Upper lobe of left lung (tissue), 6 donors: ENCODE measurements around the gene KIF21B. TPM values are rescaled to one million over a fixed set of nuclear protein-coding genes. Genes with fewer than 3 reads are reported as not detected.
A peak's percentile ranks its signal among the peaks of the same experiment; 100 is the strongest.

Experiments
- ATAC-seq, 2 donors: fragments of 200-7000 bp; cut with Tn5 transposase; one replicate each; pipeline ENCODE4 v1.9.1; 2022; ENCODE audit warnings: mild to moderate bottlenecking in 2 of 2, moderate library complexity in 2 of 2; ENCODE audit not compliant: low FRiP score in 2 of 2
- DNase-seq, 2 donors: peaks; one replicate each; pipeline ENCODE4 v3.0.0-alpha.2; 2019 to 2020
- H3K27ac ChIP-seq, 4 donors: fragments of 200-600 bp; sonication (generic); one replicate each; pipeline ENCODE4 v1.5.1; 2016 to 2019
- H3K27me3 ChIP-seq, 4 donors: fragments of 200-600 bp; sonication (generic); one replicate each; pipeline ENCODE4 v1.5.1; 2017 to 2019
- H3K36me3 ChIP-seq, 4 donors: fragments of 200-600 bp; sonication (generic); one replicate each; pipeline ENCODE4 v1.5.1; 2016 to 2019
- H3K4me1 ChIP-seq, 4 donors: fragments of 200-600 bp; sonication (generic); one replicate each; pipeline ENCODE4 v1.5.1; 2018 to 2019
- H3K4me3 ChIP-seq, 4 donors: fragments of 200-600 bp; sonication (generic); one replicate each; pipeline ENCODE4 v1.5.1; 2017 to 2019; ENCODE audit warnings: mild to moderate bottlenecking in 2 of 4, moderate library complexity in 1 of 4
- H3K9me3 ChIP-seq, 4 donors: fragments of 200-600 bp; sonication (generic); one replicate each; pipeline ENCODE4 v1.5.1; 2018 to 2019
- EP300 ChIP-seq, 4 donors: sonication (generic); formaldehyde crosslinking; IDR thresholded peaks; one replicate each; pipeline ENCODE4 v1.5.1; 2017; ENCODE audit warnings: antibody characterized with exemption in 4 of 4, control low read depth in 2 of 4
- POLR2A ChIP-seq, 4 donors: fragments of 450-650 bp; IDR thresholded peaks; one replicate each; pipeline ENCODE4 v1.5.1; 2016 to 2017; ENCODE audit warnings: antibody characterized with exemption in 4 of 4, mild to moderate bottlenecking in 2 of 4
- POLR2AphosphoS5 ChIP-seq, 2 donors: sonication (generic); formaldehyde crosslinking; IDR thresholded peaks; one replicate each; pipeline ENCODE4 v1.5.1; 2017; ENCODE audit warnings: antibody characterized with exemption in 2 of 2
- WGBS, 2 donors: methylation state at CpG; one replicate each; pipeline ENCODE4 v1.1.5; 2017 to 2018; 5-methylcytosine and 5-hydroxymethylcytosine counted together
- total RNA-seq, 6 donors: library from RNA; depleted of rRNA in 4 of 6; stranded (reverse); fragments of >200 nt in 4 of 6; gene quantifications; one replicate each; pipeline versions ENCODE4 v1.1.0 to v1.2.1, GENCODE V29; 2016 to 2021
- TF ChIP-seq, protein P1 (sequence below), 6 experiments: fragments of 450-650 bp in 4 of 6; fragments of 200-600 bp in 2 of 6; sonication (generic) in 2 of 6; IDR thresholded peaks; one replicate each; pipeline ENCODE4 v1.5.1; 2016 to 2019; ENCODE audit warnings: antibody characterized with exemption in 6 of 6
- donor health status: DM: no; HTN: no; CAD: no; lungs with moderate emphysema.
- donor health status: DM: no; HTN: yes; CAD: no; lungs with severe emphysema.

Gene KIF21B
- total RNA-seq, 6 donors from 2014 or later, result 3.6 to 18.9 (median 6.1) TPM

- Histone ChIP-seq H3K4me3 (no peak overlapping the region), H3K27ac (no peak overlapping the region), H3K27me3 (no peaks in the 10 kb centered on the region), H3K36me3 (peaks cover 0 to 8% (median 3%) of the 10 kb centered on the region in 4 donors), H3K4me1 (peaks cover 0 to 11% (median 5%) of the 10 kb centered on the region in 4 donors), H3K9me3 (no peaks in the 10 kb centered on the region)
- WGBS, 2 donors, result 92 to 97% methylated on average over 16 to 22 of the region's 22 CpGs
- TF ChIP-seq, protein P1, sequence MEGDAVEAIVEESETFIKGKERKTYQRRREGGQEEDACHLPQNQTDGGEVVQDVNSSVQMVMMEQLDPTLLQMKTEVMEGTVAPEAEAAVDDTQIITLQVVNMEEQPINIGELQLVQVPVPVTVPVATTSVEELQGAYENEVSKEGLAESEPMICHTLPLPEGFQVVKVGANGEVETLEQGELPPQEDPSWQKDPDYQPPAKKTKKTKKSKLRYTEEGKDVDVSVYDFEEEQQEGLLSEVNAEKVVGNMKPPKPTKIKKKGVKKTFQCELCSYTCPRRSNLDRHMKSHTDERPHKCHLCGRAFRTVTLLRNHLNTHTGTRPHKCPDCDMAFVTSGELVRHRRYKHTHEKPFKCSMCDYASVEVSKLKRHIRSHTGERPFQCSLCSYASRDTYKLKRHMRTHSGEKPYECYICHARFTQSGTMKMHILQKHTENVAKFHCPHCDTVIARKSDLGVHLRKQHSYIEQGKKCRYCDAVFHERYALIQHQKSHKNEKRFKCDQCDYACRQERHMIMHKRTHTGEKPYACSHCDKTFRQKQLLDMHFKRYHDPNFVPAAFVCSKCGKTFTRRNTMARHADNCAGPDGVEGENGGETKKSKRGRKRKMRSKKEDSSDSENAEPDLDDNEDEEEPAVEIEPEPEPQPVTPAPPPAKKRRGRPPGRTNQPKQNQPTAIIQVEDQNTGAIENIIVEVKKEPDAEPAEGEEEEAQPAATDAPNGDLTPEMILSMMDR (IDR thresholded peaks at IDR 0.05), result no peak
- TF ChIP-seq POLR2A (IDR thresholded peaks at IDR 0.05) (no peak), POLR2AphosphoS5 (IDR thresholded peaks at IDR 0.05) (no peak), EP300 (IDR thresholded peaks at IDR 0.05) (no peak)
- ATAC-seq, result no peak
- DNase-seq, result no peak
Measured at GRCh38 chr1:201008666-201009360, 14.7 kb downstream of the KIF21B start.

GRCh38 chr1:201007481-201007880 lies 16.0 kb downstream of the KIF21B start:
- H3K9me3 ChIP-seq, result no peaks in the 10 kb centered on the region
- H3K4me3 ChIP-seq, result no peak overlapping the region
- TF ChIP-seq POLR2A (IDR thresholded peaks at IDR 0.05) (no peak), EP300 (IDR thresholded peaks at IDR 0.05) (no peak), POLR2AphosphoS5 (IDR thresholded peaks at IDR 0.05) (no peak)
- TF ChIP-seq, protein P1 (IDR thresholded peaks at IDR 0.05), result no peak
- no peaks in the 10 kb centered on the region for H3K27me3 ChIP-seq
- no peak for ATAC-seq
- 88 to 97% methylated on average over 3 to 5 of the region's 5 CpGs for WGBS, 2 donors
- H3K36me3 ChIP-seq, result peaks cover 0 to 8% (median 3%) of the 10 kb centered on the region in 4 donors
- no peak overlapping the region for H3K27ac ChIP-seq
- no peaks in the 10 kb centered on the region for H3K4me1 ChIP-seq
- DNase-seq, result no peak

DNA sequence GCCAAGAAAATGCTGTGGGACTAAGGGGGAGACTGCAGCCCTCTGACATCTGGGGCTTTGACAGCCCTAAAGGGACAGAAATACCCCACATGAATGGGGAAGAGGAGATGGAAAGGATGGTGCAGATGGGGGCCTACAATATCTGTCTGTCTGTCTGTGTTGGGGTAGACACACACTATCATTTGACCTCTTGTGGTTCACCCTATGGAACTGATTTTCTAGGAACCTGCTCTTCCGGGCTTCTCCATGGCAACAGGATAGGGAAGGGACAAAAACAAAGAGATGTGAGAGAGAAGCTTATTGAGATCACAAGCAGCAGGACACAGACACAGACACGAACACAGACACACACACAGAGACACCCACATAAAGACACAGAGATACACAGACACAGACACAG lies 17.1 kb downstream of the KIF21B start:
- TF ChIP-seq, protein P1 (IDR thresholded peaks at IDR 0.05), result no peak
- no peak for TF ChIP-seq EP300 (IDR thresholded peaks at IDR 0.05)
- TF ChIP-seq POLR2A (IDR thresholded peaks at IDR 0.05), result no peak
- TF ChIP-seq POLR2AphosphoS5 (IDR thresholded peaks at IDR 0.05), result no peak
- ATAC-seq (no peak), DNase-seq (no peak)
- H3K4me1 ChIP-seq, result no peaks in the 10 kb centered on the region
- no peaks in the 10 kb centered on the region for H3K9me3 ChIP-seq
- 46 to 79% methylated on average over 2 of the region's 2 CpGs for WGBS, 2 donors
- H3K27ac ChIP-seq, result no peak overlapping the region
- H3K36me3 ChIP-seq, result peaks cover 0 to 8% (median 3%) of the 10 kb centered on the region in 4 donors
- no peaks in the 10 kb centered on the region for H3K27me3 ChIP-seq
- H3K4me3 ChIP-seq, result no peak overlapping the region

- no peaks in the 10 kb centered on the region for H3K4me1 ChIP-seq
- H3K27ac ChIP-seq, result no peak overlapping the region
- H3K36me3 ChIP-seq, result peaks cover 0 to 14% (median 6%) of the 10 kb centered on the region in 4 donors
- H3K4me3 ChIP-seq, result no peak overlapping the region
- no peaks in the 10 kb centered on the region for H3K27me3 ChIP-seq
- H3K9me3 ChIP-seq, result no peaks in the 10 kb centered on the region
- ATAC-seq (no peak), DNase-seq (peak in 1 of 2 donors; percentile 30)
- no peak for TF ChIP-seq POLR2AphosphoS5 (IDR thresholded peaks at IDR 0.05)
- TF ChIP-seq, protein P1 (IDR thresholded peaks at IDR 0.05), result no peak
- TF ChIP-seq EP300 (IDR thresholded peaks at IDR 0.05), result no peak
- 92% methylated on average over 14 of the region's 14 CpGs for WGBS, 2 donors
Measured at GRCh38 chr1:201004732-201005131, 18.8 kb downstream of the KIF21B start.

DNA sequence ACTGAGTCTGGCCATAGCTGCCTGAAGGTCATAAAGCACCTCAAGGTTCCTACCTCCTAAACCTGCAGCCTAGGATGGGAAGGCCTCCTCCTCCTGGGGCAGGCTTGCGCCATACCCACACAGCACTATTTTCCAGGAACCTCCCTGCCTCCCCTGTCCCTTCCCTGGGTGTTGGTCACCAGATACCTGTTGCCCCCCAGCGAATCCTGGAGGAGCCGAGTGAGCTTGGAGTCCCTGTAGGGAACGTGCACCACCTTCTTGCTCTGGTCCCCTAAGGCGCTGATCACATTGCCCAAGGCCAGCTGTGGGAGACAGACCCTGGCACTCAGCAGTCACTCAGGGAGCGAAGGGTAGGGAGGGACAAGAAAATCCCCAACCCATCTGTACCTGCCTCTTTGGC lies 19.4 kb downstream of the KIF21B start:
- H3K4me3 ChIP-seq, result no peak overlapping the region
- DNase-seq, result no peak
- no peak for ATAC-seq
- TF ChIP-seq POLR2AphosphoS5 (IDR thresholded peaks at IDR 0.05) (no peak), POLR2A (IDR thresholded peaks at IDR 0.05) (no peak), EP300 (IDR thresholded peaks at IDR 0.05) (no peak)
- TF ChIP-seq, protein P1 (IDR thresholded peaks at IDR 0.05), result no peak
- no peaks in the 10 kb centered on the region for H3K9me3 ChIP-seq
- no peak overlapping the region for H3K27ac ChIP-seq
- peaks cover 0 to 20% (median 8%) of the 10 kb centered on the region in 4 donors for H3K36me3 ChIP-seq
- 92 to 100% methylated on average over 3 to 6 of the region's 6 CpGs for WGBS, 2 donors
- no peaks in the 10 kb centered on the region for H3K27me3 ChIP-seq
- H3K4me1 ChIP-seq, result no peaks in the 10 kb centered on the region
